Activated CD4-positive, CD25-positive, alpha-beta regulatory T cell (primary cell): ENCODE results near the gene CCDC33.
A peak's percentile ranks its signal among the peaks of the same experiment; 100 is the strongest.

Source experiments
- DNase-seq, 4 experiments: peaks; one replicate each; lab custom pipeline; 2025; lab: John Stamatoyannopoulos, UW

The CCDC33 gene

GRCh38 chr15:74289671-74290070, 53.5 kb downstream of the CCDC33 start:
- no peak for DNase-seq

- no peak for DNase-seq
Observed at GRCh38 chr15:74290645-74291044, 54.5 kb downstream of the CCDC33 start.

- peak; percentile 27 to 43 (median 30) for DNase-seq
Observed at GRCh38 chr15:74291101-74292071, 55.3 kb downstream of the CCDC33 start.

- DNase-seq = no peak
Observed at GRCh38 chr15:74293021-74293810, 57.1 kb downstream of the CCDC33 start.

- DNase-seq = no peak
Observed at GRCh38 chr15:74294010-74294409, 57.9 kb downstream of the CCDC33 start.

- no peak for DNase-seq
Observed at GRCh38 chr15:74295800-74296199, 59.7 kb downstream of the CCDC33 start.

- no peak for DNase-seq
Observed at GRCh38 chr15:74297887-74298286, 61.8 kb downstream of the CCDC33 start.

- DNase-seq = no peak
Observed at GRCh38 chr15:74300057-74300795, 64.1 kb downstream of the CCDC33 start.

- DNase-seq = no peak
Observed at GRCh38 chr15:74301583-74302361, 65.6 kb downstream of the CCDC33 start.

GRCh38 chr15:74302821-74303359, 66.8 kb downstream of the CCDC33 start:
- peak in 1 of 4 experiments; percentile 10 for DNase-seq

GRCh38 chr15:74303741-74304309, 67.7 kb downstream of the CCDC33 start:
- DNase-seq = no peak

GRCh38 chr15:74304431-74304830, 68.3 kb downstream of the CCDC33 start:
- DNase-seq = no peak

- no peak for DNase-seq
Observed at GRCh38 chr15:74305687-74306086, 69.6 kb downstream of the CCDC33 start.

- DNase-seq = no peak
Observed at GRCh38 chr15:74306781-74307217, 70.7 kb downstream of the CCDC33 start.

GRCh38 chr15:74307827-74308811, 72.0 kb downstream of the CCDC33 start:
- DNase-seq = no peak

- DNase-seq = no peak
Observed at GRCh38 chr15:74311734-74312444, 75.8 kb downstream of the CCDC33 start.

- DNase-seq = no peak
Observed at GRCh38 chr15:74312445-74313007, 76.4 kb downstream of the CCDC33 start.

- DNase-seq = no peak
Observed at GRCh38 chr15:74313889-74314288, 77.8 kb downstream of the CCDC33 start.
